SU-DHL-6 (cell line): ENCODE measurements around the gene C10orf71.

Experiments used
- H2AFZ ChIP-seq: fragments of 200-600 bp; sonication (generic); 2 replicates; pipeline ENCODE4 v1.6.1; 2014; ENCODE audit warnings: low read depth, mild to moderate bottlenecking, moderate library complexity, mixed read lengths, antibody characterized with exemption, low read length; ENCODE audit not compliant: severe bottlenecking
- H3F3A ChIP-seq: fragments of 200-600 bp; shearing (Covaris generic); 2 replicates; pipeline ENCODE4 v1.6.0; 2016; ENCODE audit warnings: antibody characterized with exemption, mild to moderate bottlenecking; ENCODE audit not compliant: insufficient read depth
- H3K27ac ChIP-seq: fragments of 200-600 bp; sonication (generic); 2 replicates; pipeline ENCODE4 v1.5.1; 2016; ENCODE audit warnings: low read depth, mild to moderate bottlenecking, low read length, moderate library complexity, mixed read lengths
- H3K27me3 ChIP-seq: fragments of 200-600 bp; sonication (generic), shearing (Covaris generic); 2 replicates; pipeline ENCODE4 v1.6.0; 2014; ENCODE audit warnings: mild to moderate bottlenecking, low read length
- H3K36me3 ChIP-seq: fragments of 200-600 bp; sonication (generic); 2 replicates; pipeline ENCODE4 v1.6.1; 2014; ENCODE audit warnings: mild to moderate bottlenecking, low read length, mixed read lengths
- H3K4me2 ChIP-seq: fragments of 300-600, 200-600 bp; shearing (Covaris generic), sonication (generic); 2 replicates; pipeline ENCODE4 v1.6.0; 2014; ENCODE audit warnings: low read length, low read depth, mild to moderate bottlenecking; ENCODE audit not compliant: poor library complexity, severe bottlenecking
- H3K4me3 ChIP-seq: fragments of 200-600 bp; sonication (generic); 2 replicates; pipeline ENCODE4 v1.5.1; 2014; ENCODE audit warnings: antibody characterized with exemption, low read length, mild to moderate bottlenecking, mixed read lengths; ENCODE audit not compliant: insufficient read depth, poor library complexity, severe bottlenecking
- H3K79me2 ChIP-seq: fragments of 200-600 bp; sonication (generic); 2 replicates; pipeline ENCODE4 v1.6.1; 2014; ENCODE audit warnings: mild to moderate bottlenecking, low read length, moderate library complexity; ENCODE audit not compliant: insufficient read depth
- H3K9ac ChIP-seq: fragments of 200-600 bp; sonication (generic); 2 replicates; pipeline ENCODE4 v1.7.0; 2014; ENCODE audit warnings: mild to moderate bottlenecking, low read length
- H3K9me2 ChIP-seq: fragments of 200-600 bp; sonication (generic); replicated peaks from 2 replicates; pipeline ENCODE4 v1.6.1; 2014; ENCODE audit warnings: low read length; ENCODE audit not compliant: insufficient read depth
- H3K9me3 ChIP-seq: fragments of 200-600 bp; sonication (generic); 2 replicates; pipeline ENCODE4 v1.6.1; 2014; ENCODE audit warnings: low read length, mixed read lengths; ENCODE audit not compliant: insufficient read depth
- H4K20me1 ChIP-seq: fragments of 200-600 bp; sonication (generic); 2 replicates; pipeline ENCODE4 v1.6.1; 2014; ENCODE audit warnings: low read depth, mild to moderate bottlenecking, antibody characterized with exemption, low read length, moderate library complexity, mixed read lengths
- CTCF ChIP-seq: fragments of 200-600 bp; sonication (generic); IDR thresholded peaks from one replicate; pipeline ENCODE4 v1.5.1; 2017; ENCODE audit warnings: antibody characterized with exemption, mild to moderate bottlenecking, low read length, moderate library complexity; ENCODE audit not compliant: insufficient read depth, poor library complexity, severe bottlenecking
- EZH2phosphoT487 ChIP-seq: fragments of 200-600 bp; sonication (generic), shearing (Covaris generic); conservative IDR thresholded peaks from 2 replicates; pipeline ENCODE4 v1.6.1; 2018; ENCODE audit warnings: mild to moderate bottlenecking, antibody characterized with exemption, low read length, moderate library complexity, mixed read lengths

C10orf71 gene

GRCh38 chr10:49324711-49325110, 25.7 kb downstream of the C10orf71 start:
- H3K9ac ChIP-seq = no peak overlapping the region
- H3K4me3 ChIP-seq = no peak overlapping the region
- TF ChIP-seq CTCF (no peak), EZH2phosphoT487 (no peak)
- no peaks in the 10 kb centered on the region for H3K9me2 ChIP-seq
- H3K79me2 ChIP-seq = no peaks in the 10 kb centered on the region
- H2AFZ ChIP-seq = no peak overlapping the region
- no peak overlapping the region for H3K27ac ChIP-seq
- no peaks in the 10 kb centered on the region for H3F3A ChIP-seq
- H3K4me2 ChIP-seq = no peak overlapping the region
- no peaks in the 10 kb centered on the region for H4K20me1 ChIP-seq
- no peaks in the 10 kb centered on the region for H3K9me3 ChIP-seq
- H3K27me3 ChIP-seq = no peaks in the 10 kb centered on the region
- H3K36me3 ChIP-seq = no peaks in the 10 kb centered on the region

- H3K79me2 ChIP-seq = no peaks in the 10 kb centered on the region
- H3K9me2 ChIP-seq = no peaks in the 10 kb centered on the region
- H3K4me2 ChIP-seq = no peak overlapping the region
- no peaks in the 10 kb centered on the region for H3F3A ChIP-seq
- no peak overlapping the region for H3K9ac ChIP-seq
- H3K27ac ChIP-seq = no peak overlapping the region
- H4K20me1 ChIP-seq = no peaks in the 10 kb centered on the region
- H2AFZ ChIP-seq = no peak overlapping the region
- H3K4me3 ChIP-seq = no peak overlapping the region
- TF ChIP-seq EZH2phosphoT487 = no peak
- TF ChIP-seq CTCF = no peak
- H3K36me3 ChIP-seq = no peaks in the 10 kb centered on the region
- no peaks in the 10 kb centered on the region for H3K9me3 ChIP-seq
- H3K27me3 ChIP-seq = no peaks in the 10 kb centered on the region
Measured at GRCh38 chr10:49325131-49325915, 26.4 kb downstream of the C10orf71 start.

- Histone ChIP-seq H3K9me2 (no peaks in the 10 kb centered on the region), H3K27me3 (no peaks in the 10 kb centered on the region), H3K9me3 (no peaks in the 10 kb centered on the region), H4K20me1 (no peaks in the 10 kb centered on the region), H3K36me3 (no peaks in the 10 kb centered on the region), H3K79me2 (no peaks in the 10 kb centered on the region), H2AFZ (no peak overlapping the region), H3K27ac (no peak overlapping the region), H3K4me3 (no peak overlapping the region), H3K9ac (no peak overlapping the region), H3K4me2 (no peak overlapping the region), H3F3A (no peaks in the 10 kb centered on the region)
- TF ChIP-seq EZH2phosphoT487 = no peak
- TF ChIP-seq CTCF = no peak
Measured at GRCh38 chr10:49325916-49326783, 27.2 kb downstream of the C10orf71 start.
